Activated T-cell treated with anti-CD3 and anti-CD28 coated beads for 4 hours (primary cell): ENCODE data around the gene MAZ.
"Not testable (repeated sequence)": the region's sequence is repeated elsewhere in the genome, so short reads cannot be mapped to it uniquely, and the experiment has no call there.

Source experiments
- DNase-seq: peaks from one replicate; pipeline ENCODE4 v3.0.0-alpha.2; 2020

Gene MAZ

DNA sequence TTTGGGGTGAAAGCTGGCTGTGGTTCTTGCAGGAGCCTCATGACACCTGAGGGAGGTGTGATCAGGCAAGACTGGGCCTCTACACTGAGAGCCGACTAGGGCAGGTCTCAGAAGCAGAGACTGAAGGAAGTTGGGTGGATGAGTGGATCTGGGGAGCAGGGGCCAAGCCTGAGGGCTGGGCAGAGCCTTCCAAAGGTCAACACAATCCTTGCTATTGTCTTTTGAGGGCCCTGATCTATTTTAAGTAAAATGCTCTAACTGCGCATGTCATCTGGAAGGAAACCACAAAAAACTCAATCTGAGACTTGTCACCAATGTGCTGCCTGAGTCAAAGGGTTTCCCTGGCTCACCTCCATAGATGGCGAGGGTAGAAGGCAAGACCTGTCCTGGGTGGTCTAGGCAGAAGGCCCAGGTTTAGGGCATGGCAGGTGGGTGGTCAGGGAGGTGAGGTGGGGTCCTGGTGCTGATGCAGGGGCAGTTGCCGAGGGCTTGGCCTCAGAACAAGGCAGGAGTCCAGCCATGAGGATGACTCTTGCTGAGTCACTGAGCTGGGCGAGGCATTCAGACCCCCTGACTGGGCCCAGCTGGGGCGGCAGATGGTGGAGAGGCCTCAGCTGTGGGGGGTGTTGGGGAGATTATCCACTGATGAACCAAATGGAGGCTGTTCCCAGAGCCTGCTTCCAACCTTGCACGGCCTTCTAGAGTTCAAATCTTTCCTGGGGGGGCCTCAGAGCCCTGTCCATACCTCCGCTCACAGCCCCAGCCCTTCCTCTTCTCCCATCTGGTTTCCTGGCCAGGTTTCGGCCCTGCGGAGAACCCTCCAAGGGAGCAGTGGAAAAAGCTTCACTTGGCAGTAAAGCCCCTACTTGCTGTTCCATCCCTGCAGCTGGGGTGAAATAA, 19.1 kb downstream of the MAZ start:
- no peak for DNase-seq

DNA sequence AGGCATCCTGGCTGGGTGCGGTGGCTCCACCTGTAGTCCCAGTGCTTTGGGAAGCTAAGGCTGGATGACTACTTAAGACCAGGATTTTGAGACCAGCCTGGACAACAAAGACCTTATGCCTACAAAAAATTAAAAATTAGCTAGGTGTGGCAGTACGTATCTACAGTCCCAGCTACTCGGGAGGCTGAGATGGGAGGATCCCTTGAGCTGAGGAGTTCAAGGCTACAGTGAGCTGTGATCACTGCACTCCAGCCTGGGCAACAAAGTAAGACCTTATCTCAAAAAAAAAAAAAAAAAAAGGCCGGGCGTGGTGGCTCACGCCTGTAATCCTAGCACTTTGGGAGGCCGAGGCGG, 20.0 kb downstream of the MAZ start:
- DNase-seq, result no peak

DNA sequence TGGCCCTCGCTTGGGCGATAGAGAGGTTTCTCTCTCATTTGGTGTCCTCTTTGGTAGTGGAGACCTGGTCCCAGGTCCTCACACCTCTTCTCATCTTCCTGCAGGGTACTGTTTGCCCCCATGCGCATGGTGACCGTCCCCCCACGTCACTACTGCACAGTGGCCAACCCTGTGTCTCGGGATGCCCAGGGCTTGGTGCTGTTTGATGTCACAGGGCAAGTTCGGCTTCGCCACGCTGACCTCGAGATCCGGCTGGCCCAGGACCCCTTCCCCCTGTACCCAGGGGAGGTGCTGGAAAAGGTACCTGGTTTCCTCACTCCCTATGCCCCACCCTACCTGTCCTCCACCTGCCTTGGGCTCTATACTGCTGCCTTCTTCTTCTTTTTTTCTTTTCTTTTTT, 24.4 kb downstream of the MAZ start:
- DNase-seq, result no peak

DNA sequence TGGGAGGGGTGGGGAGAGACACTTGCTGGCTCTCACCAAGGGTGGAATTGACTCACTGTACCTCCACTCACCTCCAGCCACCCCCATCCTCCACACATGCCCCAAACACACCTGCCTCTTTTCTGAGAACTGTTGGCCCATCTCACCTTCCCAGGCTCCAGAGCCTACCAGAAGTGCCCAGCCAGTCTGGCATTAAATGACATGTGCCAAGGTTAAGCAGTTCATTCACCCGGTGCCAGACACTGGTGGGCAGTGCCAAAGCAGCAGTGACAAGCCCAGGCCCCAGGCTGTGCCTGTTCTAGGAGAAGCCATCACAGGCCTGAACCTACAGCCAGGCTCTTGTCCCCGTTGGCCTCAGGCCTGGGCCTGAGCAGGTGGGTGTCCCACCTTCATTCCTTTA, 25.2 kb downstream of the MAZ start:
- no peak for DNase-seq

DNA sequence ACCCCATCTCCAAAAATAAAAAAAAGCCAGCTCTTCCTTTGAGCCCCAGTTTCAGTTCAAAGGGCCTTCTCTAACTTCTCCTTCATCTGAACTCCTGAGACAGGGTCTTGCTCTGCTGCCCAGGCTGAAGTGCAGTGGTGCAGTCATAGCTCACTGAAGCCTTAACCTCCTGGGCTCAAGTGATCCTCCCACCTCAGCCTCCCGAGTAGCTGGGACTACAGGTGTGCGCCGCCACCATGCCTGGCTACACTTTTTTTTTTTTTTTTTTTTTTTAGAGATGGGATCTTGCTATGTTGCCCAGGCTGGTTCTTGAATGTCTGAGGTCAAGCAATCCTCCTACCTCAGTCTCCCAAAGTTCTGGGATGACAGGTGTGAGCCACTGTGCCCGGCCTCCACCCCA, 26.9 kb downstream of the MAZ start:
- not testable (repeated sequence) for DNase-seq

DNA sequence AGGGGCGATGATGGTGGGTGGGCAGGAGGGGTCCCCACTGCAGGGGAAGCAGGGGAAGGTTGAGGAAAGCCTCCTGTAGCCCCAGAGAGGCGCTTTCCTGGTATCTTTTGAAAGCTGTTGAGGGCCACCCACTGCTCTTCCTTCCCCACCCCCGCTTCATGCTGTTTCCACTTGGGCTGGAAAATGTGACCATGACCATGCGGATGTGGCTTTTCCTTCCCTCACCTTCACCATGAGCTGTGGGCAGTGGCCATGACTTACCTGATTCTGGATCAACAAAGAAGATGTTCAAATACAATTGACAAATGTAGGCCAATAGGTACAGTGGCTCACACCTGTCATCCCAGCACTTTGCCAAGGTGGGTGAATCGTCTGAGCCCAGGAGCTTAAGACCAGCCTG, 27.8 kb downstream of the MAZ start:
- no peak for DNase-seq

DNA sequence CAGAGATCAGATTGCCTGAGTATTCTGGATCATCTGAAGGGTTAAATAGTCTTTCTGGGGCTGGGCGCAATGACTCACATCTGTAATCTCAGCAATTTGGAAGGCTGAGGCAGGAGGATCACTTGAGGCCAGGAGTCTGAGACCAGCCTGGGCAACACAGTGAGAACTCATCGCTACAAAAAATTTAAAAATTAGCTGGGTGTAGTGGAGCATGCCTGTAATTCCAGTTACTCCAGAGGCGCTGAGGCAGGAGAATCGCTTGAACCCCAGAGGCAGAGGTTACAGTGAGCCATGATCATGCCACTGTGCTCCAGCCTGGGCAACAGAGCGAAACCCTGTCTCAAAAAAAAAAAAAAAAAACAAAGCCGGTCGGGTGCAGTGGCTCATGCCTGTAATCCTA, 29.6 kb downstream of the MAZ start:
- no peak for DNase-seq

DNA sequence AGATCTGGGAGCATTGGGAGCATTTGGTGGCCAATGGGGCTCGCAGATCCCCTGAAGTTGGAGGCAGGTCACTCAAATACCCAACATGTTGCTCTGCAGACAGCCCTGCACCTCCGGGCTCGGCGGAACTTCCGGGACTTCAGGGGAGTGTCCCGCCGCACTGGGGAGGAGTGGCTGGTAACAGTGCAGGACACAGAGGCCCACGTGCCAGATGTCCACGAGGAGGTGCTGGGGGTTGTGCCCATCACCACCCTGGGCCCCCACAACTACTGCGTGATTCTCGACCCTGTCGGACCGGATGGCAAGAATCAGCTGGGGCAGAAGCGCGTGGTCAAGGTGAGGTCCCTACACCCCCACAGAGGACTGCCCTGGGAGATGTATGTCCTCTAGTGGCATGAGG, 30.3 kb downstream of the MAZ start:
- DNase-seq, result no peak

DNA sequence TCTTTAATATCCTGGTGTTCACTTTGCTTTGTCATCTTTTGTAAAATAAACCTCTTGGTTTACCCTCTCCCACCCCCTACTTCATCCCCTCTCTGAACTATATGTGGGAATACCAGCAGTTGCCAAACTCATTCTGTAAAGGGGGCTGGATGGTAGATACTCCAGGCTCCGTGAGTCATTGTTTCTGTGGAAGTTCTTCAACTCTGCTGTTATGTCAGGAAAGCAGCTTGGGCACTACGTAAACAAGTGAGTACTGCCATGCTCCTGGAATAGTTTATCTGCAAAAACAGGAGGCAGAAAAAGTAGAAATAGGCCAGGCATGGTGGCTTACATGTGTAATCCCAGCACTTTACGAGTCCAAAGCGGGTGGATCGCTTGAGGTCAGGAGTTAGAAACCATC, 31.5 kb downstream of the MAZ start:
- no peak for DNase-seq

DNA sequence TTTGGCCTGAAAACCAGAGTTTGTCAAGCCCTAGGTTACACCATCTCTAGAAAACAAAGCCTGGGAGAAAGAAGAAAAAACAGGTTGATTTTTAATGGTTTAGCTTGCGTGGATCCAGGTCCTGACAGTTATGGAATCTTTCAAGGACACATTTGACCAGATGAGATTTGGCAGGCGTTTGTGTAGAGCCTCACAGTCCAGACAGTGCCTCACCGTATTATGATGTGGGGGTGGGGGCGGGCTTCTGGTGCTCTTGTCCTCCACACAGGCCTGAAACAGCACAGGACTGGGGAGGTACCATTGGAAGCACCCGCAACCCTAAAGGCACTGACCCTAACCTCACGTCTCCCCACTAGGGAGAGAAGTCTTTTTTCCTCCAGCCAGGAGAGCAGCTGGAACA, 33.5 kb downstream of the MAZ start:
- DNase-seq, result no peak

DNA sequence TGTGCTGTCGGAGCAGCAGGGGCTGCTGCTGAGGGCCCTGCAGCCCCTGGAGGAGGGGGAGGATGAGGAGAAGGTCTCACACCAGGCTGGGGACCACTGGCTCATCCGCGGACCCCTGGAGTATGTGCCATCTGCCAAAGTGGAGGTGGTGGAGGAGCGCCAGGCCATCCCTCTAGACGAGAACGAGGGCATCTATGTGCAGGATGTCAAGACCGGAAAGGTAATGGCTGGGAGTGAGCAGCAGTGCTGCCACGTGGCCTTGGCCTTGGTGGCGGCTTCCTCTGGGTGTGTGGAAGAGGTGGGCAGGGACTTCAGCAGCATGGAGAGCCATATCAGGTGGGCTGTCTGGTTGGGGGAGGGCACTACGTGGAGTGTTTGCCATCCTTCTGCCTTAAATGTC, 33.9 kb downstream of the MAZ start:
- DNase-seq, result no peak

DNA sequence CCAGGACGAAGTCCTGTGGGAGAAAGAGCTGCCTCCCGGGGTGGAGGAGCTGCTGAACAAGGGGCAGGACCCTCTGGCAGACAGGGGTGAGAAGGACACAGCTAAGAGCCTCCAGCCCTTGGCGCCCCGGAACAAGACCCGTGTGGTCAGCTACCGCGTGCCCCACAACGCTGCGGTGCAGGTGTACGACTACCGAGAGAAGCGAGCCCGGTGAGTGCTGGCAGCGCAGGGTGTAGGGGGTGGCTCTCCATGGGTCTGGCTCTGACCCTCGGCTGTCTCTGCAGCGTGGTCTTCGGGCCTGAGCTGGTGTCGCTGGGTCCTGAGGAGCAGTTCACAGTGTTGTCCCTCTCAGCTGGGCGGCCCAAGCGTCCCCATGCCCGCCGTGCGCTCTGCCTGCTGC, 35.3 kb downstream of the MAZ start:
- no peak for DNase-seq

DNA sequence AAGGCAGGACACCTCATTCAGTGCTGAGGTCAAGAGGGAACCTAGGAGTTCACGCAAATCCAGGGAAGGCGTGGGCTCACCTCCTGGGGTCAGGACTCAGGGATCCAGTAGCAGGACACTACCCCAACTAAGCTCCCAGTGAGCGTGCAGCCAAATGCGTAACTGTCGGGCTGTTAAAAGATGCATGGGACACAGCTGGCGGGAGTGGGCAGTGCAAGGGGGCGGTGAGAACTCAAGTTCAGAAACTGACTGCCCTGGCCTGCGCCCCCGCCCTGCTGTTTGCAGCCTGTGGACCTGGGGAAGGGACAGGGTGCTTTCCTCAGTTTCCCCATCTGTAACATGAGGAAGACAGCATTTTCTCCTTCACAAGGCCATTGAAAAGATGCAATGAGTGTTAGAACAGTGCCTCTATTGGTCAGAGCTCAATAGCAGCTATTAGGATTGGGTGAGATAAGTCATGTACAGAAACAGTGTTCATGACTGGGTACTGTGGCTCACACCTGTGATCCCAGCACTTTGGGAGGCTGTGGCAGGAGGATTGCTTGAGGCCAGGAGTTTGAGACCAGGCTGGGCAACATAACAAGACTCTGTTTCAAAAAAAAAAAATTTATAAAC, 36.5 kb downstream of the MAZ start:
- no peak for DNase-seq

DNA sequence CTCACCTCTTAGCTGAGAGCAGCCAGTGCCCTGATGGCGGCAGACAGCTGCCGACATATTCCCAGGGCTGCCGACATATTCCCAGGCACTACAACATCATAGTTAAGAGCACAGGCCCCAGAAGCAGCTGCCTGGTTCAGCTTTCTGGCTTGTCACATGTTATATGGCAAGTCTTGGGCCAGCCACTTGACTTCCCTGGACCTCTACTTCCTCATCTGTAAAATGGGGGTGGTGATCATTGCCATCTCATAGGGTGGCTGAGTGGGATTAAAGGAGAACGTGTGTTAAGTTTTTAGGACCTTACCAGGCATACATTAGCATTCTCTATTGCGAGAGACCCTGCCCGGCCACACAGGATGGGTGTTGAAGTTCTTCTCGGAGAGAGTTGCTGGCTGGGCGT, 37.6 kb downstream of the MAZ start:
- no peak for DNase-seq

DNA sequence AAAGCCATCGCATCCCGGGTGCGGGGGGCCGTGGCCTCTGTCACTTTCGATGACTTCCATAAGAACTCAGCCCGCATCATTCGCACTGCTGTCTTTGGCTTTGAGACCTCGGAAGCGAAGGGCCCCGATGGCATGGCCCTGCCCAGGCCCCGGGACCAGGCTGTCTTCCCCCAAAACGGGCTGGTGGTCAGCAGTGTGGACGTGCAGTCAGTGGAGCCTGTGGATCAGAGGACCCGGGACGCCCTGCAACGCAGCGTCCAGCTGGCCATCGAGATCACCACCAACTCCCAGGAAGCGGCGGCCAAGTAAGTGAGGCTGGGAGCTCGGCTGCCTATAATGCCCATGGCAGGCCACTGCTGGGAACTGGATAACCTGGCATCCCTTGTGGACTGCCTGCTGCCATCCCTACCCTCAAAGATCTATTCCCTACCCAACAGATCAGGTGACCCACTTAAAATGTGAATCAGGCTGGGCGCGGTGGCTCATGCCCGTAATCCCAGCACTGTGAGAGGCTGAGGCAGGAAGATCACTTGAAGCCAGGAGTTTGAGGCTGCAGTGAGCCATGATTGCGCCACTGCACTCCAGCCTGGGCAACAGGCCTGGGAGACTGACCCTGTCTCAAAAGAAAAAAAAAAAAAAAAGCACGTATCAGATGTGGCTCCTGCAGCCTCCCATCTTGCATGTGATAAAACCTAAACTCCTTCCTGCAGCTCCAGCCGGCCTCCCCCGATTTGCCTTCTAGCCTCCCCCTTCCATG, 38.4 kb downstream of the MAZ start:
- DNase-seq, result no peak

DNA sequence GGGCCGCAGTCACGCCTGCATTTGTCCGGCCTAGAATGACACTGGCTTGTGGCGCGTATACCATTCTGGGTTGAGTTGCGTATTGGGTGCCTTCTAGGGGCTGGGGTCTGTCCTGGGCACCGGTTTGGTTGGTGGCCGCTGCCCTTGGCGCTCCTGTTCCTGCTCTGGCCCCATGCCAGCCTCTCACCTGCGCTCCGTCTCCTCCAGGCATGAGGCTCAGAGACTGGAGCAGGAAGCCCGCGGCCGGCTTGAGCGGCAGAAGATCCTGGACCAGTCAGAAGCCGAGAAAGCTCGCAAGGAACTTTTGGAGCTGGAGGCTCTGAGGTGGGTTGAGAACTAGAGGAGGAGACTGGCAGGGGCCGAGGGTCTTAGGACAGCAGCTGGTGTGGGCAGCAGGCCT, 39.3 kb downstream of the MAZ start:
- DNase-seq, result no peak

DNA sequence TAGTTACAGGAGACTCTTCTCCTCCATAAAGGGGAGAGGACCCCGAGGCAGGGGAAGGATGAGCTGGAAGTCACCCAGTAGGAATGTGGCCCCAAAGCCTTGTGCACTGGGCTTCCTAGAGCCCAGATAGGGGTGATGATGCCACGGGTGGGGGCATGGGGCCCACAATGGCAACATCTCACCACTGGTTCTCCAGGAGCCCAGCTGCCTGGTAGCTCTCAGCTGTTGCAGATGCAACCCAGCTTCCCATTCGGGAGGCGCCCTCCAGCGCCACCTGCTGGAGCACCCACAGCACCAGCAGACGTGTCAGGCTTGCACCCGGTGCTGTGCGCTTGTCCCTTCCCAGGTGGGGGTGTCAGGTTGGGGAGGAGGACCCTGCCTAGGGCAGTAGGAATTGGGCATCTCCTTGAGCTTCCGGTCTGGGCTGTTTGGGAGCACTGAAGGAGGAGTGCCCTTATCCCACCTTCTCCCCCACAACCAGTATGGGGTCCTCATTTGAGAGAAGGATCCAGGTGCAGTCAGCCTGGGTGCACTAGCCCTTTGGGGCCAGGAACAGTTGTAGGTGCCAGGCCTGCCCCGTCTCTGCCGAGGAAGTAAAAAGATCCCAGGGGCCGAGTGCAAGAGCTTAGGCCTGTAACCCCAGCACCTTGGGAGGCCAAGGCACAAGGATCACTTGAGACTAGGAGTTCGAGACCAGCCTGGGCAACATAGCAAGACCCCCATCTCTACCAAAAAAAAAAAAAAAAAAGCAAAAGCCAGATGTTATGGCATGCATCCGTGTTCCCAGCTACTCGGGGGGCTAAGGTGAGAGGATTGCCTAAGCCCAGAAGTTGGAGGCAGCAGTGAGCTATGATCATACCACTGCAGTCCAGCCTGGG, 42.3 kb downstream of the MAZ start:
- DNase-seq, result peak; percentile 71

DNA sequence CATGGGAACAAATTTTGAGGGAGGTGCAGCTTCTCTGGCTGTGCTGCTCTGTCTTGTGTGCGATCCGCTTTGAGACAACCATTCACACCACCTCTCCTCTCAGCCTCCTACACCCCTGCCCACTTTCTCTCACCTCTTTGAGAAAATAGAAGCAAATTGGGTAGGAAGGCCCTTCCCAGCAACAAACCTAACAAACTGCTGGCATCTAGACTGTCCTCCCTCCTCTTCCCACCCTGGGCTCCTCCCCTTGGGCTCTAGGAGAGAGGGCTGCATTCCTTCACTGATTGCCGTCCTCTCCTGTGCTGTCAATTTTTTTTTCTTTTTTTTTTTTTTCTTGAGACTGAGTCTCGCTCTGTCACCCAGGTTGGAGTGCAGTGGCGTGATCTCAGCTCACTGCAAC, 43.2 kb downstream of the MAZ start:
- DNase-seq, result no peak

DNA sequence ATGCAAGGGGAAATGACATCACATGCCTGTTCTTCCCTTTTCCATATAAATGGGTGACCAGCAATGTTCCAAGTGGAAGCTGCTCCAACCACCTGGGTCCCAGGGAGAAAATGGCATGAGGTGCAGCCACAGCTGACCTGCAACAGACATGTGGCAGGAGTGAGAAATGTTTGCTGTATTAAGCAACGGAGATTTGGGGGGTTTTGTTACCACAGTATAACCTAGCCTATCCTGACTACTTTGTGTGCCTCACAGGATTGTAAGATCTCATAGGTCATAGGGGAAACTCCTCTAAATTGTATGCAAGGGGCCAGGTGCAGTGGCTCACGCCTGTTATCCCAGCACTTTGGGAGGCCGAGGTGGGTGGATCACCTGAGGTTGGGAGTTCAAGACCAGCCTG, 44.7 kb downstream of the MAZ start:
- DNase-seq, result no peak

DNA sequence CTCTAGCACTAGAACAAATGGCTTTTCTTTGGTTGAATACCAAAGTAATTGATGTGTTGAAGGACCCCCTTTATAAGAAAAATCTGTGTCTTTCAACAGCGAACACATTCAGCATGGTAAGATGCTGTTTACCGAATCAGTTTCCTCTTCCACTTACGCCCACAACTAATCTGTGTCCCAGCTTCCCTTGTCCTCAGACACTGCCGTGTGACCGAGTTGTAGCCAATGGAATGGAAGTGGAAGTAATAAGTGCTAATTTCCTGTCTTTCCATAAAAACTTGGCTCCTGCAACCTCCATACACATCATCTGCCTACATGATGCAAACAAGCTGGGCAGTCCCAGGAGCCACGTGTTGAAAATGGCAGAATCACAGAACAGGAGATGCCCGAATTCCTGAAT, 46.3 kb downstream of the MAZ start:
- no peak for DNase-seq

DNA sequence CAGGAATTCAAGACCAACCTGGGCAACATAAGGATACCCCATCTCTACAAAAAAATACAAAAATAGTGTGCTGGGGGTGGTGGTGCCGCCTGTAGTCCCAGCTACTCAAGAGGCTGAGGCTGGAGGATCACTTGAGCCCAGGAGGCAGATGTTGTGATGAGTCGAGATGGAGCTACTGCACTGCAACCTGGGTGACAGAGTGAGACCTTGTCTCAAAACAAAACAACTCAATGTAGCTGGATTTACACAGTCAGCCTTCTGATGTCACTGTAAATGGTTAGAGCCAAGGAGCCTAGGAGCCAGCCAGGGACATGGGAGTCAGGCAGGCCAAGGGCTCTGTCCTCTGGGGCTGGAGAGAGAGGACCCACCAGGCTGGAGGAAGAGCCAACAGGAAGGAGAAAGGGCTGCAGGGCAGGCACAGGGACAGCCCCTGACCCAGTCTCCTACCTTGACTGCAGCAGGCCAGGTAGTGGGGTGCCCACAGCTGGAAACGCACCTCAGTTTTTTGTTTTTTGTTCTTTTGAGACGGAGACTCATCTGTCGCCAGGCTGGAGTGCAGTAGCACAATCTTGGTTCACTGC, 48.3 kb downstream of the MAZ start:
- DNase-seq, result no peak

DNA sequence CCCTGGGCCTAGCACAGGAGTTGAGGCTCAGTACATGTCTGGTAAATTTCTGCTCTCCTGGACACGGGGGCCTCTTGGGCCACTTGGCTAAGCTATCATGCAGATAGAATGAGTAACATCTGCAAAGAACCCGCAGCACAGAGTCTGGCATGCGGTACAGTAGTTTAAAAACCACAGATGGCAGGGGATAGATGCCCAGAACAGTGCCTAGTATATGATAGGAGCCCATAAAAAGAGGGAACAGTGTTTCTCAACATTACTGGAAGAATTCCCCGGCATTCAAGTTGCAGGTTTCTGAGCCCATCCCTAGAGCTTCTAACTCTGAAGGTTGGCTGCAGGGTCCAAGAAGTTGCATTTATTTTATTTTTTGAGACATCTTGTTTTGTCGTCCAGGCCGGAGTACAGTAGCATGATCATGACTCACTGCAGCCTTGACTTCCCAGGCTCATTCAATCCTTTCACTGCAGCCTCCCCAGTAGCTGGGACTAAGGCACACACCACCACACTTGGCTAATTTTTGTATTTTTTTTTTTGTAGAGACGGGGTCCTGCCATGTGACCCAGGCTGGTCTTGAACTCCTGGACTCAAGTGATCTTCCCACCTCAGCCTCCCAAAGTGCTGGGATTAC, 50.9 kb downstream of the MAZ start:
- no peak for DNase-seq
